Keratinocyte (primary cell): ENCODE data around the gene SP1. TPM values are rescaled to one million over a fixed set of nuclear protein-coding genes. Genes with fewer than 3 reads are reported as not detected.
"Not testable (repeated sequence)": the region's sequence is repeated elsewhere in the genome, so short reads cannot be mapped to it uniquely, and the experiment has no call there.

Experiments
- DNase-seq: peaks from one replicate; pipeline ENCODE4 v3.0.0-alpha.2; 2011; ENCODE audit warnings: low read depth, missing footprints, low spot score
- FAIRE-seq: peaks from 2 replicates; lab custom pipeline; 2011; peaks lifted over from hg19 to GRCh38; lab: Jason Lieb, UNC
- H2AFZ ChIP-seq: 2 replicates; pipeline ENCODE4 v1.6.0; 2012; ENCODE audit warnings: low read length, control low read depth, inconsistent platforms; ENCODE audit not compliant: control insufficient read depth
- H3K27ac ChIP-seq: 2 replicates; pipeline ENCODE4 v1.5.1; 2011; ENCODE audit warnings: low read length; ENCODE audit not compliant: control insufficient read depth, insufficient read depth
- H3K27me3 ChIP-seq: 3 replicates; pipeline ENCODE4 v1.6.0; 2011; ENCODE audit warnings: low read length; ENCODE audit not compliant: control insufficient read depth, insufficient read depth; ENCODE audit errors: extremely low read depth
- H3K36me3 ChIP-seq, 2 experiments: 2 replicates in 1 of 2; 3 replicates in 1 of 2; pipeline ENCODE4 v1.5.1; 2011; ENCODE audit warnings: low read length in 2 of 2, mild to moderate bottlenecking in 1 of 2; ENCODE audit not compliant: control insufficient read depth in 2 of 2, insufficient read depth in 2 of 2; ENCODE audit errors: extremely low read depth in 1 of 2
- H3K4me1 ChIP-seq: 3 replicates; pipeline ENCODE4 v1.5.1; 2011; ENCODE audit warnings: low read length; ENCODE audit not compliant: control insufficient read depth, insufficient read depth; ENCODE audit errors: extremely low read depth
- H3K4me2 ChIP-seq: 3 replicates; pipeline ENCODE4 v1.6.0; 2011; ENCODE audit warnings: low read depth, low read length; ENCODE audit not compliant: control insufficient read depth, insufficient read depth; ENCODE audit errors: extremely low read depth
- H3K4me3 ChIP-seq, 3 experiments: fragments of 200-600 bp in 1 of 3; sonication (generic) in 1 of 3; 2 replicates in 2 of 3; 3 replicates in 1 of 3; pipeline ENCODE4 v1.5.1; 2011 to 2016; ENCODE audit warnings: low read length in 3 of 3, mild to moderate bottlenecking in 3 of 3, control low read depth in 2 of 3, inconsistent platforms in 1 of 3, low read depth in 1 of 3, mixed read lengths in 1 of 3, mixed run types in 1 of 3, moderate library complexity in 1 of 3; ENCODE audit not compliant: control insufficient read depth in 2 of 3, insufficient read depth in 2 of 3; ENCODE audit errors: extremely low read depth in 1 of 3
- H3K79me2 ChIP-seq: 2 replicates; pipeline ENCODE4 v1.6.0; 2012; ENCODE audit warnings: low read length; ENCODE audit not compliant: control insufficient read depth, insufficient read depth
- H3K9ac ChIP-seq: 3 replicates; pipeline ENCODE4 v1.6.0; 2011; ENCODE audit warnings: low read length; ENCODE audit not compliant: control insufficient read depth, insufficient read depth; ENCODE audit errors: extremely low read depth
- H3K9me1 ChIP-seq: 3 replicates; pipeline ENCODE4 v1.6.0; 2011; ENCODE audit warnings: low read length; ENCODE audit not compliant: control insufficient read depth, insufficient read depth; ENCODE audit errors: extremely low read depth
- H3K9me3 ChIP-seq: 2 replicates; pipeline ENCODE4 v1.5.1; 2012; ENCODE audit warnings: low read depth, low read length; ENCODE audit not compliant: control insufficient read depth
- H4K20me1 ChIP-seq: 3 replicates; pipeline ENCODE4 v1.6.0; 2011; ENCODE audit warnings: low read length; ENCODE audit not compliant: control insufficient read depth, insufficient read depth; ENCODE audit errors: extremely low read depth
- EZH2 ChIP-seq: IDR thresholded peaks from one replicate; pipeline ENCODE4 v1.6.1; 2012; ENCODE audit warnings: inconsistent platforms, mild to moderate bottlenecking, low read length, moderate library complexity
- dilution Hi-C: fragments of 300-500 bp; cut with MboI; formaldehyde crosslinking; loops from one replicate; pipeline ENCODE4 v1.7.0; 2020; ENCODE audit warnings: low sequenced_read_pairs; ENCODE audit not compliant: extremely low pct_ligation_motif_present
- polyA minus RNA-seq, 3 experiments: library from RNA; depleted of rRNA, polyadenylated mRNA; stranded (reverse); fragments of >200 nt; gene quantifications; 1 replicate in 1 of 3; 2 replicates in 1 of 3; 3 replicates in 1 of 3; pipeline ENCODE4 v1.2.3, GENCODE V29; 2011
- polyA plus RNA-seq, 5 experiments: library from polyadenylated mRNA; depleted of rRNA in 3 of 5; stranded (reverse) in 3 of 5; stranded (forward) in 1 of 5; unstranded in 1 of 5; fragments of >200 nt; gene quantifications; 1 replicate in 1 of 5; 2 replicates in 3 of 5; 3 replicates in 1 of 5; pipeline versions ENCODE4 v1.2.1 to v1.2.3, GENCODE V29; 2011 to 2012; ENCODE audit warnings: missing spikeins in 2 of 5, low read depth in 1 of 5, low replicate concordance in 1 of 5
- TF ChIP-seq, protein P1 (sequence below), 3 experiments: IDR thresholded peaks in 1 of 3; conservative IDR thresholded peaks in 1 of 3; optimal IDR thresholded peaks in 1 of 3; 2 replicates in 2 of 3; 3 replicates in 1 of 3; pipeline versions ENCODE3 to v1.5.1; 2011; ENCODE audit warnings: low read length in 3 of 3, mild to moderate bottlenecking in 3 of 3, moderate library complexity in 2 of 3, control low read depth in 1 of 3, inconsistent platforms in 1 of 3; ENCODE audit not compliant: insufficient read depth in 2 of 3; ENCODE audit errors: extremely low read depth in 1 of 3

The SP1 gene
- 30.7 to 34.5 TPM (median 31.2 TPM) in 3 replicates for polyA plus RNA-seq
- polyA plus RNA-seq (2011; ENCODE audit: low read depth): 9.3 TPM
- 14.5 and 20.1 TPM in 2 replicates for polyA plus RNA-seq (2011; cell fraction: cytosol; rRNA removed)
- 38.4 and 41.8 TPM in 2 replicates for polyA plus RNA-seq (2011; cell fraction: nucleus; rRNA removed)
- polyA plus RNA-seq (2012; ENCODE audit: low replicate concordance): 16.6 and 21.3 TPM in 2 replicates
- polyA minus RNA-seq: 68.7 to 128 TPM (median 106 TPM) in 3 replicates
- 29.0 TPM for polyA minus RNA-seq (2011; cell fraction: cytosol; rRNA and poly(A)+ RNA removed)
- polyA minus RNA-seq (2011; cell fraction: nucleus; rRNA and poly(A)+ RNA removed): 32.4 and 49.2 TPM in 2 replicates

GRCh38 chr12:53380104-53380793, at the start of gene SP1:
Gene SP1 (plus strand): TSS chr12:53380176. CDS start chr12:53380292, 116 bp downstream.
- Histone ChIP-seq H3K4me2 (peak within 1 kb of the TSS; percentile 99), H2AFZ (peak within 1 kb of the TSS; percentile 96), H3K4me1 (peaks cover 40% of the 10 kb centered on the region), H3K27me3 (no peaks in the 10 kb centered on the region), H4K20me1 (peaks cover 10% of the 10 kb centered on the region), H3K9ac (peak within 1 kb of the TSS; percentile 90), H3K9me1 (peaks cover 5% of the 10 kb centered on the region), H3K79me2 (peaks cover 25% of the 10 kb centered on the region), H3K27ac (peak within 1 kb of the TSS; percentile 95), H3K36me3 (peaks cover 0 to 18% of the 10 kb centered on the region in 2 experiments), H3K9me3 (no peaks in the 10 kb centered on the region), H3K4me3 (peak within 1 kb of the TSS; percentile 45 to 82 (median 74))
- dilution Hi-C loops: no loop called here
- FAIRE-seq (no peak), DNase-seq (peak; percentile 55)
- TF ChIP-seq, protein P1, sequence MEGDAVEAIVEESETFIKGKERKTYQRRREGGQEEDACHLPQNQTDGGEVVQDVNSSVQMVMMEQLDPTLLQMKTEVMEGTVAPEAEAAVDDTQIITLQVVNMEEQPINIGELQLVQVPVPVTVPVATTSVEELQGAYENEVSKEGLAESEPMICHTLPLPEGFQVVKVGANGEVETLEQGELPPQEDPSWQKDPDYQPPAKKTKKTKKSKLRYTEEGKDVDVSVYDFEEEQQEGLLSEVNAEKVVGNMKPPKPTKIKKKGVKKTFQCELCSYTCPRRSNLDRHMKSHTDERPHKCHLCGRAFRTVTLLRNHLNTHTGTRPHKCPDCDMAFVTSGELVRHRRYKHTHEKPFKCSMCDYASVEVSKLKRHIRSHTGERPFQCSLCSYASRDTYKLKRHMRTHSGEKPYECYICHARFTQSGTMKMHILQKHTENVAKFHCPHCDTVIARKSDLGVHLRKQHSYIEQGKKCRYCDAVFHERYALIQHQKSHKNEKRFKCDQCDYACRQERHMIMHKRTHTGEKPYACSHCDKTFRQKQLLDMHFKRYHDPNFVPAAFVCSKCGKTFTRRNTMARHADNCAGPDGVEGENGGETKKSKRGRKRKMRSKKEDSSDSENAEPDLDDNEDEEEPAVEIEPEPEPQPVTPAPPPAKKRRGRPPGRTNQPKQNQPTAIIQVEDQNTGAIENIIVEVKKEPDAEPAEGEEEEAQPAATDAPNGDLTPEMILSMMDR (optimal IDR thresholded peaks at IDR 0.05 in 1 of 3, IDR thresholded peaks at IDR 0.05 in 1 of 3, conservative IDR thresholded peaks at IDR 0.05 in 1 of 3; ENCODE audit: extremely low read depth in 1 of 3, insufficient read depth in 2 of 3, low read length in 3 of 3): no peak
- no peak for TF ChIP-seq EZH2

- Histone ChIP-seq H3K9ac (no peak overlapping the region), H3K27me3 (peaks cover 3% of the 10 kb centered on the region), H3K4me1 (no peaks in the 10 kb centered on the region), H3K27ac (no peak overlapping the region), H4K20me1 (no peaks in the 10 kb centered on the region), H3K4me2 (no peak overlapping the region), H3K79me2 (no peaks in the 10 kb centered on the region), H3K4me3 (no peak overlapping the region), H3K36me3 (no peaks in the 10 kb centered on the region), H3K9me1 (no peaks in the 10 kb centered on the region), H3K9me3 (no peaks in the 10 kb centered on the region), H2AFZ (no peak overlapping the region)
- FAIRE-seq (no peak), DNase-seq (no peak)
- TF ChIP-seq EZH2: no peak
- TF ChIP-seq, protein P1 (optimal IDR thresholded peaks at IDR 0.05 in 1 of 3, IDR thresholded peaks at IDR 0.05 in 1 of 3, conservative IDR thresholded peaks at IDR 0.05 in 1 of 3; ENCODE audit: extremely low read depth in 1 of 3, insufficient read depth in 2 of 3, low read length in 3 of 3): no peak
- dilution Hi-C loops: no loop called here
Measured at GRCh38 chr12:53330671-53331070, 49.3 kb upstream of the SP1 start.

- H3K36me3 ChIP-seq, H3K4me2 ChIP-seq, H2AFZ ChIP-seq, H3K27ac ChIP-seq, H3K9ac ChIP-seq, FAIRE-seq, H3K4me3 ChIP-seq, H3K9me3 ChIP-seq, H4K20me1 ChIP-seq, H3K9me1 ChIP-seq, H3K79me2 ChIP-seq, DNase-seq, H3K4me1 ChIP-seq, dilution Hi-C loops: not testable (repeated sequence)
- peaks cover 20% of the 10 kb centered on the region for H3K27me3 ChIP-seq
Measured at GRCh38 chr12:53332339-53332738, 47.6 kb upstream of the SP1 start.
